Smooth muscle cell (in vitro differentiated cells): ENCODE measurements around the gene CCDC149. TPM values are rescaled to one million over a fixed set of nuclear protein-coding genes. Genes with fewer than 3 reads are reported as not detected.

Experiments used
- DNase-seq: peaks from one replicate; lab custom pipeline; 2025; ENCODE audit not compliant: unreplicated experiment; lab: John Stamatoyannopoulos, UW
- H2AFZ ChIP-seq: fragments of 200-600 bp; sonication (generic); 2 replicates; pipeline ENCODE4 v1.6.0; 2016; ENCODE audit warnings: antibody characterized with exemption, low read depth, mild to moderate bottlenecking
- H3F3A ChIP-seq: fragments of 200-600 bp; sonication (generic); 2 replicates; pipeline ENCODE4 v1.6.0; 2017; ENCODE audit warnings: antibody characterized with exemption, low read depth
- H3K27ac ChIP-seq: fragments of 200-600 bp; sonication (generic); 2 replicates; pipeline ENCODE4 v1.5.1; 2016; ENCODE audit warnings: low read depth, mild to moderate bottlenecking
- H3K27me3 ChIP-seq: fragments of 200-600 bp; sonication (generic); 2 replicates; pipeline ENCODE4 v1.6.1; 2016; ENCODE audit warnings: low read depth, mild to moderate bottlenecking
- H3K36me3 ChIP-seq: fragments of 200-600 bp; sonication (generic); 2 replicates; pipeline ENCODE4 v1.5.1; 2016; ENCODE audit warnings: low read depth
- H3K4me1 ChIP-seq: fragments of 200-600 bp; sonication (generic); 2 replicates; pipeline ENCODE4 v1.5.1; 2016; ENCODE audit warnings: low read depth
- H3K4me2 ChIP-seq: fragments of 200-600 bp; sonication (generic); 2 replicates; pipeline ENCODE4 v1.6.0; 2016; ENCODE audit warnings: mild to moderate bottlenecking
- H3K4me3 ChIP-seq: fragments of 200-600 bp; sonication (generic); 2 replicates; pipeline ENCODE4 v1.5.1; 2016; ENCODE audit warnings: mild to moderate bottlenecking
- H3K79me2 ChIP-seq: fragments of 200-600 bp; sonication (generic); 2 replicates; pipeline ENCODE4 v1.6.0; 2016; ENCODE audit warnings: low read depth, mild to moderate bottlenecking
- H3K9ac ChIP-seq: fragments of 200-600 bp; sonication (generic); 2 replicates; pipeline ENCODE4 v1.6.0; 2016; ENCODE audit warnings: low read depth
- H3K9me3 ChIP-seq: fragments of 200-600 bp; sonication (generic); replicated peaks from 2 replicates; pipeline ENCODE4 v1.5.1; 2016; ENCODE audit warnings: low read depth
- H4K20me1 ChIP-seq: fragments of 200-600 bp; sonication (generic); 2 replicates; pipeline ENCODE4 v1.6.0; 2016; ENCODE audit warnings: low read depth
- CTCF ChIP-seq: fragments of 200-600 bp; sonication (generic); IDR thresholded peaks from 2 replicates; pipeline ENCODE4 v1.5.1; 2017; ENCODE audit warnings: borderline replicate concordance, mild to moderate bottlenecking, antibody characterized with exemption; ENCODE audit not compliant: insufficient read depth, poor library complexity, severe bottlenecking
- WGBS: methylation state at CpG from one replicate; pipeline ENCODE4 v1.1.7; 2016; ENCODE audit warnings: low lambda C conversion rate; 5-methylcytosine and 5-hydroxymethylcytosine counted together
- polyA plus RNA-seq: library from polyadenylated mRNA; unstranded; fragments of >200 nt; fragmentation: Nextera tagmentation; extraction: Ambion mirVana; gene quantifications from 2 replicates; pipeline ENCODE4 v1.2.1, GENCODE V29; 2016
- total RNA-seq: library from RNA; depleted of rRNA; stranded (reverse); fragments of >200 nt; gene quantifications from 2 replicates; pipeline ENCODE4 v1.2.3, GENCODE V29; 2014

CCDC149 gene
- total and polyA plus RNA-seq, 2 experiments from 2014 or later = 5.5 to 10.7 TPM

- Histone ChIP-seq H3K36me3 (no peaks in the 10 kb centered on the region), H3F3A (peaks cover 12% of the 10 kb centered on the region), H4K20me1 (no peaks in the 10 kb centered on the region), H3K27ac (peak overlapping the region; percentile 67), H3K4me3 (no peak overlapping the region), H3K79me2 (no peaks in the 10 kb centered on the region), H3K9me3 (no peaks in the 10 kb centered on the region), H2AFZ (no peak overlapping the region), H3K4me2 (peak overlapping the region; percentile 5), H3K27me3 (no peaks in the 10 kb centered on the region), H3K9ac (no peak overlapping the region), H3K4me1 (peaks cover 16% of the 10 kb centered on the region)
- 87% methylated on average over 4 of the region's 4 CpGs for WGBS
- DNase-seq = no peak
- TF ChIP-seq CTCF = no peak
Measured at GRCh38 chr4:24770667-24771066, 142.2 kb downstream of the CCDC149 start.

GRCh38 chr4:24770032-24770584 lies 142.7 kb downstream of the CCDC149 start:
- Histone ChIP-seq H2AFZ (no peak overlapping the region), H3K27ac (peak overlapping the region; percentile 67), H3K27me3 (no peaks in the 10 kb centered on the region), H3K9me3 (no peaks in the 10 kb centered on the region), H3F3A (peaks cover 11% of the 10 kb centered on the region), H3K4me1 (peaks cover 16% of the 10 kb centered on the region), H3K4me3 (no peak overlapping the region), H3K36me3 (no peaks in the 10 kb centered on the region), H3K4me2 (peak overlapping the region; percentile 40), H3K9ac (no peak overlapping the region), H3K79me2 (no peaks in the 10 kb centered on the region), H4K20me1 (no peaks in the 10 kb centered on the region)
- no peak for TF ChIP-seq CTCF
- DNase-seq = no peak
- WGBS = 50% methylated on average over 3 of the region's 3 CpGs

GRCh38 chr4:24769571-24769970 lies 143.3 kb downstream of the CCDC149 start:
- no peaks in the 10 kb centered on the region for H3K79me2 ChIP-seq
- no peaks in the 10 kb centered on the region for H3K36me3 ChIP-seq
- no peak overlapping the region for H2AFZ ChIP-seq
- WGBS = 29% methylated on average over 2 of the region's 2 CpGs
- H3K4me2 ChIP-seq = peak overlapping the region; percentile 40
- no peaks in the 10 kb centered on the region for H3K9me3 ChIP-seq
- H3K9ac ChIP-seq = no peak overlapping the region
- no peaks in the 10 kb centered on the region for H3K27me3 ChIP-seq
- TF ChIP-seq CTCF = no peak
- no peaks in the 10 kb centered on the region for H4K20me1 ChIP-seq
- no peak for DNase-seq
- peaks cover 10% of the 10 kb centered on the region for H3K4me1 ChIP-seq
- H3K27ac ChIP-seq = peak overlapping the region; percentile 67
- H3K4me3 ChIP-seq = no peak overlapping the region
- H3F3A ChIP-seq = peaks cover 6% of the 10 kb centered on the region

GRCh38 chr4:24768604-24769003 lies 144.2 kb downstream of the CCDC149 start:
- Histone ChIP-seq H3K27ac (no peak overlapping the region), H3K4me3 (no peak overlapping the region), H3K27me3 (no peaks in the 10 kb centered on the region), H3K4me1 (peaks cover 10% of the 10 kb centered on the region), H3K9me3 (no peaks in the 10 kb centered on the region), H4K20me1 (no peaks in the 10 kb centered on the region), H3K4me2 (no peak overlapping the region), H3K79me2 (no peaks in the 10 kb centered on the region), H3K36me3 (no peaks in the 10 kb centered on the region), H3K9ac (no peak overlapping the region), H2AFZ (no peak overlapping the region), H3F3A (peaks cover 3% of the 10 kb centered on the region)
- DNase-seq = no peak
- TF ChIP-seq CTCF = no peak
